NCI-H2196 treated with DMSO at 0.1 percent for 48 hours (cell line): Measurements from ENCODE around the gene ENKD1.
"Not testable (repeated sequence)": the region's sequence is repeated elsewhere in the genome, so short reads cannot be mapped to it uniquely, and the experiment has no call there.

ENCODE experiments used
- DNase-seq: peaks from one replicate; lab custom pipeline; 2025; ENCODE audit not compliant: unreplicated experiment; lab: John Stamatoyannopoulos, UW

The ENKD1 gene

GRCh38 chr16:67666559-67667452, at the start of gene ENKD1, which contains the start of gene C16orf86:
ENKD1 (minus strand) TSS chr16:67666750; CDS start chr16:67666442, 308 bp downstream.
C16orf86 (plus strand) TSS chr16:67666814; CDS start chr16:67666971, 157 bp downstream.
- peak; percentile 7 for DNase-seq

GRCh38 chr16:67716097-67716496, 49.5 kb upstream of the ENKD1 start:
- DNase-seq, result no peak

GRCh38 chr16:67714522-67714921, 48.0 kb upstream of the ENKD1 start:
- no peak for DNase-seq

GRCh38 chr16:67713647-67714273, 47.2 kb upstream of the ENKD1 start:
- no peak for DNase-seq

- no peak for DNase-seq
Measured at GRCh38 chr16:67710607-67711006, 44.1 kb upstream of the ENKD1 start.

- DNase-seq, result no peak
Measured at GRCh38 chr16:67709050-67709449, 42.5 kb upstream of the ENKD1 start.

GRCh38 chr16:67708368-67708771, 41.8 kb upstream of the ENKD1 start:
- DNase-seq, result no peak

GRCh38 chr16:67707790-67708189, 41.2 kb upstream of the ENKD1 start:
- no peak for DNase-seq

- DNase-seq, result no peak
Measured at GRCh38 chr16:67707210-67707609, 40.7 kb upstream of the ENKD1 start.

GRCh38 chr16:67704110-67704509, 37.6 kb upstream of the ENKD1 start:
- no peak for DNase-seq

- no peak for DNase-seq
Measured at GRCh38 chr16:67703626-67704025, 37.1 kb upstream of the ENKD1 start.

GRCh38 chr16:67702130-67702529, 35.6 kb upstream of the ENKD1 start:
- DNase-seq, result no peak

GRCh38 chr16:67701420-67701819, 34.9 kb upstream of the ENKD1 start:
- DNase-seq, result no peak

- no peak for DNase-seq
Measured at GRCh38 chr16:67699265-67699664, 32.7 kb upstream of the ENKD1 start.

GRCh38 chr16:67697422-67698185, 31.1 kb upstream of the ENKD1 start:
- no peak for DNase-seq

- DNase-seq, result no peak
Measured at GRCh38 chr16:67694611-67695010, 28.1 kb upstream of the ENKD1 start.

- not testable (repeated sequence) for DNase-seq
Measured at GRCh38 chr16:67693517-67694285, 27.2 kb upstream of the ENKD1 start.

- no peak for DNase-seq
Measured at GRCh38 chr16:67685388-67686112, 19.0 kb upstream of the ENKD1 start.

- DNase-seq, result no peak
Measured at GRCh38 chr16:67683767-67684166, 17.2 kb upstream of the ENKD1 start.
